ENCODE measurements around the gene MTOR.

GRCh38 chr1:11067716-11068599 is 194.4 kb downstream of the MTOR start:
- no peak for TF ChIP-seq CTCF (IDR thresholded peaks at IDR 0.05 in 8 of 11, conservative IDR thresholded peaks at IDR 0.05 in 3 of 11)
- no peak for TF ChIP-seq POLR2A (IDR thresholded peaks at IDR 0.05)
- peak in 1 of 3 donors; percentile 8 for TF ChIP-seq POLR2AphosphoS5 (IDR thresholded peaks at IDR 0.05)

Data from spleen (tissue), 7 donors.